Measurements from ENCODE around the gene REEP3.

DNA sequence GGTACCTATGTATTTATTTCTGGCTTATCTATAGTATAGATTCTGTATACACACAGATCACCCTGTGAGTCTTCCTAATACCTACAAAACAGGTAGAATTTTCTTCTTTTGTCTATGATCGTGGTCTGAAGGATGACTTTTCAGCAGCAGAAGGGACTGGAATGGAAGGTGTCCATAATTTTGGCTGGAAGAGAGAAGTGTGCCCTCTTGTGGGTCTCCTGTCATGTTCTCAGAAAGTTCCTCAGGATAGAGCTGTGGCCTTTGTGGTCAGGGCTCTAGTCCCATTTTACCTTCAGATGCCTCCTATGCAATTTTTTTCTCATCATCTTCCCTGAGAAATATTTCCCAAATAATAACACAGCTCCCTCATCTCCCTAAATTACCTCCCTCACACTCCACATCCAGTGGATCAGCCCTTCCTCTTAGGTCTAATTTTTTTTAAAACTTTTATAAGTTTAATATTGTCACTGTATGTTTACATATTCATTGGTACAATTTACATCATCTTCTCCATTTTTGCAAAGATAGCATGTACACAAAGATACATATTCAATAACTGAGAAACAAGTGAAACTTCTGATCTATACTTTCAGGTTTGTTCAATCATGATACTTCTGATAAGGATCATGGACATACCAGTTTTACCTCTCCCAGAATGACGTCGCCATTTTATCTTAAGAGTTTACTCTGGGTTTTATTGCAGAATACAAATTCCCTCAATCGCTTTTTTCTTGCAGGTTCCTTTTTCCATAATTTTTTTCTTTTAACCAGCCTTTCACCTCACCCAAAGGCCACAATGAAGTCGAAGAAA lies 112.7 kb downstream of the REEP3 start:
- TF ChIP-seq, protein P1, sequence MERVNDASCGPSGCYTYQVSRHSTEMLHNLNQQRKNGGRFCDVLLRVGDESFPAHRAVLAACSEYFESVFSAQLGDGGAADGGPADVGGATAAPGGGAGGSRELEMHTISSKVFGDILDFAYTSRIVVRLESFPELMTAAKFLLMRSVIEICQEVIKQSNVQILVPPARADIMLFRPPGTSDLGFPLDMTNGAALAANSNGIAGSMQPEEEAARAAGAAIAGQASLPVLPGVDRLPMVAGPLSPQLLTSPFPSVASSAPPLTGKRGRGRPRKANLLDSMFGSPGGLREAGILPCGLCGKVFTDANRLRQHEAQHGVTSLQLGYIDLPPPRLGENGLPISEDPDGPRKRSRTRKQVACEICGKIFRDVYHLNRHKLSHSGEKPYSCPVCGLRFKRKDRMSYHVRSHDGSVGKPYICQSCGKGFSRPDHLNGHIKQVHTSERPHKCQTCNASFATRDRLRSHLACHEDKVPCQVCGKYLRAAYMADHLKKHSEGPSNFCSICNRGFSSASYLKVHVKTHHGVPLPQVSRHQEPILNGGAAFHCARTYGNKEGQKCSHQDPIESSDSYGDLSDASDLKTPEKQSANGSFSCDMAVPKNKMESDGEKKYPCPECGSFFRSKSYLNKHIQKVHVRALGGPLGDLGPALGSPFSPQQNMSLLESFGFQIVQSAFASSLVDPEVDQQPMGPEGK (CRISPR knock-in tag; IDR thresholded peaks at IDR 0.05; ENCODE audit: borderline replicate concordance), result no peak
- TF ChIP-seq ZNF70 (CRISPR knock-in tag; IDR thresholded peaks at IDR 0.05) (no peak), PPARA (CRISPR knock-in tag; IDR thresholded peaks at IDR 0.05; ENCODE audit: borderline replicate concordance) (no peak), ZNF565 (CRISPR knock-in tag; conservative IDR thresholded peaks at IDR 0.05; ENCODE audit: low read depth) (no peak), SNAI2 (CRISPR knock-in tag; IDR thresholded peaks at IDR 0.05) (no peak)
- TF ChIP-seq, protein P2, sequence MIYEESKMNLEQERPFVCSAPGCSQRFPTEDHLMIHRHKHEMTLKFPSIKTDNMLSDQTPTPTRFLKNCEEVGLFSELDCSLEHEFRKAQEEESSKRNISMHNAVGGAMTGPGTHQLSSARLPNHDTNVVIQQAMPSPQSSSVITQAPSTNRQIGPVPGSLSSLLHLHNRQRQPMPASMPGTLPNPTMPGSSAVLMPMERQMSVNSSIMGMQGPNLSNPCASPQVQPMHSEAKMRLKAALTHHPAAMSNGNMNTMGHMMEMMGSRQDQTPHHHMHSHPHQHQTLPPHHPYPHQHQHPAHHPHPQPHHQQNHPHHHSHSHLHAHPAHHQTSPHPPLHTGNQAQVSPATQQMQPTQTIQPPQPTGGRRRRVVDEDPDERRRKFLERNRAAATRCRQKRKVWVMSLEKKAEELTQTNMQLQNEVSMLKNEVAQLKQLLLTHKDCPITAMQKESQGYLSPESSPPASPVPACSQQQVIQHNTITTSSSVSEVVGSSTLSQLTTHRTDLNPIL (CRISPR knock-in tag; IDR thresholded peaks at IDR 0.05; ENCODE audit: low read depth), result no peak

Data from SK-N-SH treated with all-trans-retinoic acid at 6 μM for 48 hours (cell line).